Activated T-cell treated with anti-CD3 and anti-CD28 coated beads, Interleukin-2, amount 50 U/mL, for 48 hours (primary cell): Measurements from ENCODE around the gene MRPS15.
"Not testable (repeated sequence)": the region's sequence is repeated elsewhere in the genome, so short reads cannot be mapped to it uniquely, and the experiment has no call there.

Source experiments
- DNase-seq, 2 experiments: peaks; one replicate each; pipeline ENCODE4 v3.0.0-alpha.2; 2020

The MRPS15 gene

GRCh38 chr1:36482724-36483388 lies 18.7 kb upstream of the MRPS15 start, which contains the start of gene CSF3R:
Gene CSF3R, minus strand, starts transcription at chr1:36482913. Its CDS starts 3,417 bp downstream, at chr1:36479496.
- no peak for DNase-seq

- no peak for DNase-seq
These were observed 17.9 kb upstream of the MRPS15 start for GRCh38 chr1:36481771-36482723.

- no peak for DNase-seq
These were observed 16.9 kb upstream of the MRPS15 start for GRCh38 chr1:36481091-36481490.

DNA sequence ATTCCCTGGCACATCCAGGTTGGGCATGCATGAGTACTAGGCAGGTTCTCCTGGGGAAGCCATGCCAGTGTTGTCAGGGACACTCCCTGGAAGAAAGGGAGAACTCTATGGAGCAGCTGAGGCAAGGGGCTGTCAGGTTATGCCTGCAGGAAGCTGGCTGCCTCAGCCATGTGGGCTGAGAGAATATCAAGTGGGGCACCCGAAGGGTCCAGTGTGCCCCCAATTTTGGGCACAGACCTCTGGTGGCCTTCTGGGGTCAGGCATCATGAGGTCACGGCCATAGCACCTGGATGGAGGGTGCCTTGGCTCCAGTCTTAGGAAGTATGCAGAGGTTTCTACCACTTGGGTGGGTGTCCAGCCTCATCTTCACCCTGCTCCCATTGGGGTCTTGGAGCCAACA lies 16.0 kb upstream of the MRPS15 start:
- no peak for DNase-seq

DNA sequence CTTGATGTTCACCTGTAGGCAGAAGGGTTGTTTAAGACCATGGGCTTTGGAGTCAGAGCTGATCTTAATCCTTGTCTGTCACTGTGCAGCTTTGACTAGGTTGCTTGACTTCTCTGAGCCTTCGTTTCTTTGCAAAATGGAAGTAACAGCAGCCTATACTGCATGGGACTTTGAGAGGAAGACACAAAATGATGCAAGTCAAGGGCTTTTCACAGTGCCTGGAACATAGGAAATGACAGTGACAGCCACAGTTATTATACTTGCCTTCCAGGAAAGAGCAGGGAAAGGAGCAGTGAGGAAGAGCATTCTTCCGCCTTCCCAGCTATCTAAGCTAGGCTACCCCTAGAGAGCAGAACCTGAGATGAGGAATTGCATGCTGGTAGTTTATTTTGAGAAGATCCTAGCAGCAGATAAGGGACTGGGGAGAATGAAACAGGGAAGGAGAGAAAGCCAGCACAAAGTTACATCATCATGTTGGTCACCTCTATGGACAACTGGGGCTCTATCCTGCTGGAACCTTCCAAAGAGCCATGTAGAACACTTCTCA lies 15.4 kb upstream of the MRPS15 start:
- no peak for DNase-seq

DNA sequence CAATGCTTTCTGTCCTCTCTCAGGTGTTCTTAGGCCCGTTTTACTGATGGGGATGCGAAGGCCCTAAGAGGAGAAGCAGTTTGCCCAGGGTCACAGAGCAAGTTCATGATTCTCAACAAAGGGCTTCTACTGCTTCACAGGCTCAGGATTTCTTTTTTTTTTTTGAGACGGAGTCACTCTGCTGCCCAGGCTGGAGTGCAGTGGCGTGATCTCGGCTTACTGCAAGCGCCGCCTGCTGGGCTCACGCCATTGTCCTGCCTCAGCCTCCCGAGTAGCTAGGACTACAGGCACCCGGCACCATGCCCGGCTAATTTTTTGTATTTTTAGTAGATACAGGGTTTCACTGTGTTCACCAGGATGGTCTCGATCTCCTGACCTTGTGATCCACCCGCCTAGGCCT lies 13.4 kb upstream of the MRPS15 start:
- DNase-seq, result not testable (repeated sequence)

DNA sequence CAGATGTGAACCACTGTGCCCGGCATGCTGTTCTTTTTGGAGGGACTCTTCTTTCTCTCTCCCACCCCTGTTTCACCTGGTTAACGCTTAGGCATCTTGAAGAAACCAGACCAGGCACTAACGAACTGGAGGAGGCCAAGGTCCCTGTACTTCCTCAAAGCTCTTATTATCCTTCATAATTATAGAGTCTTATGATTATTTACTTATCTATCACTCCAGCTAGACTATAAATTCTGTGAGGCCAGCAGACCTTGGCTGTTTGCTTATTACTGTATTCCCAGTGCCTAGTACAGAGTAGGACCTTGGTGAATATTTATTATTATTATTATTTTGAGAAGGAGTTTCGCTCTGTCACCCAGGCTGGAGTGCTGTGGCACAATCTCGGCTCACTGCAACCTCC lies 12.8 kb upstream of the MRPS15 start:
- DNase-seq, result no peak

- DNase-seq, result no peak
These were observed 11.9 kb upstream of the MRPS15 start for GRCh38 chr1:36475910-36476604.

DNA sequence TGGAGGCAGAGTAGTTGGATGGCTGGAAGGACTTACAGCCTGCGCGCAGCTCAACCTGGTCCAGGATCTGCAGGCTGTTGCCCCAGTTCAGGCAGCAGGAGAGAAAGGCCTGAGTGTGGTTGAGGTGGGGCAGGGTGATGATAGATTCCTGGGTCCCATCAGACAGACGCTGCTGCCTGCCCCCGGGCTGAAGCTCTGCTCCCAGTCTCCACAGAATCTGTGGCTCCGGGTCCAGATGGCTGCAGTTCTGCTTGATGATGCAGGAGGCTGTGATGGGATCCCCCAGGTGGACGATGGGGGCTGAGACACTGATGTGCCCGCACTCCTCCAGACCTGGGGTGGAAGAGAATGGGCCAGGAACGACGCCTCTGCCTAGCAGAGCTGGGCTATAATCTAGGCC lies 11.2 kb upstream of the MRPS15 start:
- DNase-seq, result no peak

- DNase-seq, result no peak
These were observed 8.5 kb upstream of the MRPS15 start for GRCh38 chr1:36472656-36473055.

GRCh38 chr1:36471830-36472641 lies 7.9 kb upstream of the MRPS15 start:
- no peak for DNase-seq

DNA sequence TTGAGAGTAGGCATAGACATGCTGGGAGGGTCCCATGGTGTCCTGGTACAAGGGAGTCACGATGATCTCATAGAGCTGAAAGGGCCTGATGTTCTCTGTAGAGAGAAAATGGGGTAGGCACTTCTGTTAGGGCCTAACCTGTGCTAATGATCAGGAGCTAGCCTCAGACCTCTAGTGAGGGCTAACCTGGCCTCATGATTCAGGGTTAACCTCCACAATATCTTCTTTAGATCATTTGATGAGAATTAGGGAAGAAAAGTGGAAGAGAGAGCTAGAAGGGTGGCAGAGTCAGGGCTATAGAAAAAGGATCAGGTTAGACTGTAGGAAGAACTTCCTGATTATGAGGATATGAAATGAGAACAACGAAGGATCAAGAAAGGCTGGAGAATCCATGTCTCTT lies 5.0 kb upstream of the MRPS15 start:
- no peak for DNase-seq

DNA sequence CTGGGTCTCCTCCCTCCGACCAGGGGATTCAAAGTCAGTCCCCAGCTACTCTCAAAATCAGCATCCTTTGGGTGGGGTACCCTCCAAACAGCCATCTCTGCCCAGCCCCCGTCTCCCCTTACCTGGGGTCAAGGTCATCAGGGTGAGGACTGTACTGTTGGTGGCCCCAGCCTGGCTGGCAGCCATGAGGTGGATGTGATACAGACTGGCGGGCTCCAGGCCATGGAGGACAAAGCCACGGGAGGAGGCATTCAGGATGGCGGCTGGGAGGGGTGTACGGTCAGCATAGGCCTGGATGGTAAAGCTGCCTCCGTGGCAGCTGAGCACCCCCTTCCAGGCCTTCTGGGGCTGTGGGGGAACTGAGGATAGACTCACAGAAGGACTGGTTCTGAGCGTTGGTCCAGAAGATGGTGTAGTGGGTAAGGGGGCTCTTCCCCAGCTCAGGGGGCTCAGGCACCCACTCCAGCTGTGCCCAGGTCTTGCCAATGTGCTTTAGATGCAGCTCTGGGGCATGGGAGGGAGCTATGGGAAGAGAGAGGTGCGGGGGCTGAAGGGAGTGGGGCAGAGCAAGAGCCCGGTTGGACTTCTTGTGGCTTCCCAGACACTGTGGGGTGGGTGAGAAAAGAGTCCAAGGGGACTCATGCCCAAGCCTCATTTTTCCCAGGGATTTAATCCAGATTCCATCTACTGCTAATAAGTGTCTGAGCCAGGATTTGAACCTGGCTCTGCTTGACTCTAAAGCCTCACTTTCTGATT lies 3.7 kb upstream of the MRPS15 start:
- DNase-seq, result no peak

DNA sequence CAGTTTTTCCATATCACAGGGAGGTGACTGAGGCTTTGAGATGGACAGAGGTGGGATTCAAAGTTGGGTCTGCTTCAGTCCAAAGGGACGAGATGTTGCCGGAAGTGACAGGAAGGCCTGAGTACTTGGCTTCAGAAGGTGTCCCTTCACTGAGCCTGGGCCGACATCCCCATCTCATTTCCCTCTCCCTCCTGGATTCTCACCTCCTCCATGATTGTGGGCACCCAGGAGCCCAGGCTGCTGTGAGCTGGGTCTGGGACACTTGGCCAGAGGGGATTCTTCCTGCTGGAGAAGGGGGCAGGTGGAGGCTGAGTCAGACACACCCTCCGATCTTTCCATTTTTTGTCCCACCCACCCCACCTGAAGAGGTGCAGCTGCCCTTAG lies 2.8 kb upstream of the MRPS15 start:
- DNase-seq, result no peak

- DNase-seq, result no peak
These were observed 2.3 kb upstream of the MRPS15 start for GRCh38 chr1:36466370-36467026.

- no peak for DNase-seq
These were observed 1.7 kb upstream of the MRPS15 start for GRCh38 chr1:36465731-36466369.

- DNase-seq, result no peak
These were observed 615 bp upstream of the MRPS15 start for GRCh38 chr1:36464605-36465393.

- DNase-seq, result peak in 1 of 2 experiments; percentile 40
These were observed 751 bp downstream of the MRPS15 start for GRCh38 chr1:36463463-36463802.

- DNase-seq, result peak; percentile 70 to 77
These were observed 5.3 kb downstream of the MRPS15 start for GRCh38 chr1:36458910-36459309.

DNA sequence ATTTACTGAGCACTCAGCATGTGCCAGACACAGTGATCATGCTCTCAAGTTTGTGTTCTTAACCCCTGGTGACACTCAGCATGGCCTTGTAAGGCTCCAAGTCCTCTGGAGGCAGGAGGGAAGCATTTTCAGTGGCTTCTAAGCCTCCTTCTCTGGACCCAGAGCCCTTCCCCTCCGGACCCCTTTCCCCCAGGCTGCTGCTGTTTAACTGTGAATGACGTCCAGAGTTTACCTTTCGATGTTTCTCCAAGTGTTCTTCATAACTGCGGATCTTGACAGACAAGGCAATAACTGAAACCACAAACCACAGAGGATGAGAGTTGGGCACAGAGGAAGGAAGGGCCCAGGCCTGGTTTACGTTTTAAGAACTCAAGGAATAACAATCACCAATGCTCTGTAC lies 6.5 kb downstream of the MRPS15 start:
- no peak for DNase-seq
